Dermis blood vessel endothelial cell (primary cell): ENCODE results near the gene IL19. TPM values are rescaled to one million over a fixed set of nuclear protein-coding genes. Genes with fewer than 3 reads are reported as not detected.
A peak's percentile ranks its signal among the peaks of the same experiment; 100 is the strongest.

Source experiments
- DNase-seq: peaks from one replicate; pipeline ENCODE4 v3.0.0; 2010
- total RNA-seq: library from RNA; depleted of rRNA; stranded (reverse); fragments of >200 nt; gene quantifications from 2 replicates; pipeline ENCODE4 v1.2.3, GENCODE V29; 2014

Gene IL19
- total RNA-seq, 1 donor from 2014 or later: not detected

GRCh38 chr1:206801467-206801866, 30.9 kb downstream of the IL19 start:
- DNase-seq: no peak

GRCh38 chr1:206802401-206802800, 31.8 kb downstream of the IL19 start:
- no peak for DNase-seq

GRCh38 chr1:206803221-206803730, 32.7 kb downstream of the IL19 start:
- DNase-seq: no peak

- DNase-seq: no peak
Measured at GRCh38 chr1:206804156-206804737, 33.7 kb downstream of the IL19 start.

- DNase-seq: no peak
Measured at GRCh38 chr1:206805357-206805756, 34.8 kb downstream of the IL19 start.

- peak; percentile 19 for DNase-seq
Measured at GRCh38 chr1:206808615-206809014, 38.0 kb downstream of the IL19 start.

- peak; percentile 49 for DNase-seq
Measured at GRCh38 chr1:206809504-206810084, 39.0 kb downstream of the IL19 start.

- no peak for DNase-seq
Measured at GRCh38 chr1:206812471-206812870, 41.9 kb downstream of the IL19 start.

GRCh38 chr1:206814716-206815341, 44.3 kb downstream of the IL19 start:
- DNase-seq: peak; percentile 39

GRCh38 chr1:206816390-206817287, 46.1 kb downstream of the IL19 start:
- DNase-seq: no peak

- DNase-seq: no peak
Measured at GRCh38 chr1:206821493-206821892, 50.9 kb downstream of the IL19 start.

GRCh38 chr1:206823727-206824126, 53.2 kb downstream of the IL19 start:
- DNase-seq: no peak

- DNase-seq: peak; percentile 31
Measured at GRCh38 chr1:206824331-206824730, 53.8 kb downstream of the IL19 start.

- DNase-seq: no peak
Measured at GRCh38 chr1:206826394-206826793, 55.8 kb downstream of the IL19 start.

- no peak for DNase-seq
Measured at GRCh38 chr1:206828061-206828460, 57.5 kb downstream of the IL19 start.

GRCh38 chr1:206828765-206829164, 58.2 kb downstream of the IL19 start:
- DNase-seq: no peak

- no peak for DNase-seq
Measured at GRCh38 chr1:206829282-206829681, 58.7 kb downstream of the IL19 start.

GRCh38 chr1:206829875-206830274, 59.3 kb downstream of the IL19 start:
- no peak for DNase-seq

GRCh38 chr1:206831650-206832049, 61.1 kb downstream of the IL19 start:
- DNase-seq: no peak

GRCh38 chr1:206832352-206832880, 61.8 kb downstream of the IL19 start:
- DNase-seq: no peak

GRCh38 chr1:206833106-206833680, 62.6 kb downstream of the IL19 start:
- no peak for DNase-seq

GRCh38 chr1:206833801-206834200, 63.2 kb downstream of the IL19 start:
- no peak for DNase-seq
